Measurements from ENCODE around the gene FNIP2. TPM values are rescaled to one million over a fixed set of nuclear protein-coding genes. Genes with fewer than 3 reads are reported as not detected.
"Not testable (repeated sequence)": the region's sequence is repeated elsewhere in the genome, so short reads cannot be mapped to it uniquely, and the experiment has no call there.

The FNIP2 gene
- total and polyA plus RNA-seq, 10 donors, result 2.4 to 59.1 (median 36.7) TPM

DNA sequence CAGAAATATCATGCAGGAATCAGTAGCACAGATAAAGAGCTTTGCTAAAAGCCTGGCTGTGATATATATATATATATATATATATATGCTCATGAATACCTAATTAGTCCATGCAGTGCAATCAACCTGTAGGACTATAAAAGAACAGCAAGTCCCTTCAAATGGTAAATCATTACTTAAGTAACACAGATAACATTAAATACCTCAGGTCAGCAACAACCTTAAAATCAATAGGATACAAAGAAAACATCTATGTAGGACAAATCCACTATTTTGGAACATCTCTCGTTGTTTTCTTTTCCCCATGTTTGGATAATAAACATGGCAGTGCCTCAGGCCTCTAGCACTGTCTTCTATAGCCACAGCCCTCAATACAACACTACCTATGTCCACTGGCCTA is 106.6 kb downstream of the FNIP2 start:
- Histone ChIP-seq H3K4me1 (peaks cover 0 to 24% (median 8%) of the 10 kb centered on the region in 6 donors), H3K27ac (no peak overlapping the region), H3K36me3 (peaks cover 0 to 39% (median 3%) of the 10 kb centered on the region in 6 donors), H3K9me3 (peaks cover 0 to 2% (median 0%) of the 10 kb centered on the region in 8 donors), H3K4me3 (no peak overlapping the region), H3K27me3 (replicated peaks in 1 of 7) (no peaks in the 10 kb centered on the region)
- DNase-seq, result no peak
- intact Hi-C loops (cut with DNase I; ENCODE audit: low total_unique reads), result no loop called here
- TF ChIP-seq, protein P1, sequence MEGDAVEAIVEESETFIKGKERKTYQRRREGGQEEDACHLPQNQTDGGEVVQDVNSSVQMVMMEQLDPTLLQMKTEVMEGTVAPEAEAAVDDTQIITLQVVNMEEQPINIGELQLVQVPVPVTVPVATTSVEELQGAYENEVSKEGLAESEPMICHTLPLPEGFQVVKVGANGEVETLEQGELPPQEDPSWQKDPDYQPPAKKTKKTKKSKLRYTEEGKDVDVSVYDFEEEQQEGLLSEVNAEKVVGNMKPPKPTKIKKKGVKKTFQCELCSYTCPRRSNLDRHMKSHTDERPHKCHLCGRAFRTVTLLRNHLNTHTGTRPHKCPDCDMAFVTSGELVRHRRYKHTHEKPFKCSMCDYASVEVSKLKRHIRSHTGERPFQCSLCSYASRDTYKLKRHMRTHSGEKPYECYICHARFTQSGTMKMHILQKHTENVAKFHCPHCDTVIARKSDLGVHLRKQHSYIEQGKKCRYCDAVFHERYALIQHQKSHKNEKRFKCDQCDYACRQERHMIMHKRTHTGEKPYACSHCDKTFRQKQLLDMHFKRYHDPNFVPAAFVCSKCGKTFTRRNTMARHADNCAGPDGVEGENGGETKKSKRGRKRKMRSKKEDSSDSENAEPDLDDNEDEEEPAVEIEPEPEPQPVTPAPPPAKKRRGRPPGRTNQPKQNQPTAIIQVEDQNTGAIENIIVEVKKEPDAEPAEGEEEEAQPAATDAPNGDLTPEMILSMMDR (IDR thresholded peaks at IDR 0.05 in 8 of 11, conservative IDR thresholded peaks at IDR 0.05 in 3 of 11), result no peak
- no peak for TF ChIP-seq POLR2A (IDR thresholded peaks at IDR 0.05)
- TF ChIP-seq POLR2AphosphoS5 (IDR thresholded peaks at IDR 0.05), result no peak
- 87 to 100% (median 95%) methylated on average over 1 of the region's 1 CpG for WGBS, 5 donors

DNA sequence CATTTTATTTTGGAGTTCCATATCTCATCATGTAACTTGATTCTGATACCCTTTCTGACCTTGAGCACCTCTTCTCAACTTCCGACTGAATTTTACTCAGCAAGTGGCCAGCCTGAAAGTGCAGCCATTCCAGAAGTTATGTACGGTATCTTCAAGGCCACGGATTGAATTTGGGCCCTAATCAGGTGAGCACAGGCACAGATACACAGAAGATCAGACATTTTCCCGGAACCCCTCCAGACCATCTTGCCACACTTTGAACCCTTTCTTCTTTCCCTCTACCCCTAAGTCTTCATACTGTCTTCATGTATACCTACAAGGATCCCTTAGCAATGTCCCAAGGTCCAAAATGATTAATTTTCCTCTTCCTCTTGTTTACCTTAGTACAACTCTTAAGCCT is 108.2 kb downstream of the FNIP2 start:
- Histone ChIP-seq H3K27me3 (replicated peaks in 1 of 7) (no peaks in the 10 kb centered on the region), H3K4me1 (peaks cover 0 to 11% (median 0%) of the 10 kb centered on the region in 6 donors), H3K27ac (no peak overlapping the region), H3K36me3 (peaks cover 0 to 35% (median 3%) of the 10 kb centered on the region in 6 donors), H3K4me3 (no peak overlapping the region), H3K9me3 (peaks cover 0 to 2% (median 0%) of the 10 kb centered on the region in 8 donors)
- WGBS, 5 donors, result 89 to 95% (median 91%) methylated on average over 4 of the region's 4 CpGs
- intact Hi-C loops (cut with DNase I; ENCODE audit: low total_unique reads), result no loop called here
- DNase-seq, result no peak
- no peak for TF ChIP-seq POLR2A (IDR thresholded peaks at IDR 0.05)
- TF ChIP-seq POLR2AphosphoS5 (IDR thresholded peaks at IDR 0.05), result no peak
- TF ChIP-seq, protein P1 (IDR thresholded peaks at IDR 0.05 in 8 of 11, conservative IDR thresholded peaks at IDR 0.05 in 3 of 11), result no peak

DNA sequence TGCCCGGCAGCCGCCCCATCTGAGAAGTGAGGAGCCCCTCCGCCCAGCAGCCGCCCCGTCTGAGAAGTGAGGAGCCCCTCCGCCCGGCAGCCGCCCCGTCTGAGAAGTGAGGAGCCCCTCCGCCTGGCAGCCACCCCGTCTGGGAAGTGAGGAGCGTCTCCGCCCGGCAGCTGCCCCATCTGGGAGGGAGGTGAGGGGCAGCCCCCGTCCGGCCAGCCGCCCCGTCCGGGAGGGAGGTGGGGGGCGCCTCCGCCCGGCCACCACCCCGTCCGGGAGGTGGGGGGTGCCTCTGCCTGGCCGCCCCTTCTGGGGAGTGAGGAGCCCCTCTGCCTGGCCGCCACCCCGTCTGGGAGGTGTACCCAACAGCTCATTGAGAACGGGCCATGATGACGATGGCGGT is 113.3 kb downstream of the FNIP2 start:
- H3K27me3 ChIP-seq (replicated peaks in 1 of 7); H3K4me1 ChIP-seq; H3K4me3 ChIP-seq; H3K27ac ChIP-seq; intact Hi-C loops (cut with DNase I; ENCODE audit: low total_unique reads); H3K9me3 ChIP-seq: not testable (repeated sequence)
- peak; percentile 66 for DNase-seq
- 96 to 99% (median 97%) methylated on average over 16 to 30 of the region's 30 CpGs for WGBS, 5 donors
- H3K36me3 ChIP-seq, result peaks cover 0 to 46% (median 2%) of the 10 kb centered on the region in 6 donors

DNA sequence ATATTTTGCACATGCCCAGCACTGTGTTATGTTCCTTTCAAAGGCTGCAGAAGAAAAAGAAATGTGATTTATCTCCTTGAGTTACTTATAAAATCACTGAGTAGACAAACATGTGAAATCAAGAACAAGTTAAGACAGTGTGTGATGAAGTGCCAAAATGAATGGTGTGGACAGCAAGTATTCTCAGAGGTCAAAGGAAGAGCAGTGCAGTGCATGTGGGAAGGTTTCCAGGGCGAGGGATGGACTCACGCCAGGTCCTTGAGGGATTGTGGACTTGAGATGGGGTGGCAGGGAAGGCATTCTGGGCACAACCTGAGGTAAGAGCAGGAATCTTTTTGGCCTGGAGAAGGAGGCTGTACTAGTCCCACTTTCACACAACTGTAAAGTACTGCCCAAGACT is 115.5 kb downstream of the FNIP2 start:
- Histone ChIP-seq H3K9me3 (peaks cover 0 to under 1% (median 0%) of the 10 kb centered on the region in 8 donors), H3K4me3 (no peak overlapping the region), H3K36me3 (peaks cover 0 to 45% (median 0%) of the 10 kb centered on the region in 6 donors), H3K4me1 (no peaks in the 10 kb centered on the region), H3K27me3 (replicated peaks in 1 of 7) (no peaks in the 10 kb centered on the region), H3K27ac (no peak overlapping the region)
- TF ChIP-seq, protein P1 (IDR thresholded peaks at IDR 0.05 in 8 of 11, conservative IDR thresholded peaks at IDR 0.05 in 3 of 11), result no peak
- TF ChIP-seq POLR2A (IDR thresholded peaks at IDR 0.05) (no peak), POLR2AphosphoS5 (IDR thresholded peaks at IDR 0.05) (no peak)
- 82 to 92% (median 86%) methylated on average over 2 of the region's 2 CpGs for WGBS, 5 donors
- intact Hi-C loops (cut with DNase I; ENCODE audit: low total_unique reads), result no loop called here
- no peak for DNase-seq

DNA sequence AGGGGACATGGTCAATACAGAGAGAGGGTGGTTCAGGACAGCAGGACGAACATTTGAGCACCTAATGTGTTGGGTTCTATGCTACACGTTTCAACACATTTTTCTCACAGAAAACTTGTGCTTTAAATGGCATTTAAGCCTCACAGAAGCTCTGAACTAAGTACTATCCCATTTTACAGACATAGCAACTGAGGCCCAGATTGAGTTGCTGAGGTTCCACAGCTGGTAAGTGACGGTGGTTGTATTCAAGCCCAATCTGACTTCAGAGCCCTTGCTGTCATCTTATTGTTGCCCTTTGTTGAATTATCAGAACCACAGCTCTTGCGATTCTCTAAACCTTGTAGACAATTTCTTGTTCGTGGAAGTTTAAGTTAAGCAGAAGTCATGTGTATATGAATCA is 116.7 kb downstream of the FNIP2 start:
- Histone ChIP-seq H3K36me3 (peaks cover 0 to 48% (median 0%) of the 10 kb centered on the region in 6 donors), H3K4me3 (no peak overlapping the region), H3K27ac (no peak overlapping the region), H3K27me3 (replicated peaks in 1 of 7) (no peaks in the 10 kb centered on the region), H3K9me3 (no peaks in the 10 kb centered on the region), H3K4me1 (no peaks in the 10 kb centered on the region)
- no peak for TF ChIP-seq POLR2A (IDR thresholded peaks at IDR 0.05)
- TF ChIP-seq, protein P1 (IDR thresholded peaks at IDR 0.05 in 8 of 11, conservative IDR thresholded peaks at IDR 0.05 in 3 of 11), result no peak
- no peak for TF ChIP-seq POLR2AphosphoS5 (IDR thresholded peaks at IDR 0.05)
- no peak for DNase-seq
- 85 to 93% (median 93%) methylated on average over 5 of the region's 5 CpGs for WGBS, 5 donors
- intact Hi-C loops (cut with DNase I; ENCODE audit: low total_unique reads), result no loop called here
